ENCODE measurements around the gene FBXO38. TPM values are rescaled to one million over a fixed set of nuclear protein-coding genes. Genes with fewer than 3 reads are reported as not detected.

Gene FBXO38
- total RNA-seq, 4 donors from 2014 or later = 70.0 to 182 (median 79.3) TPM

- Histone ChIP-seq H3K4me1 (peaks cover 11 to 36% (median 28%) of the 10 kb centered on the region in 4 donors), H3K27me3 (no peaks in the 10 kb centered on the region), H3K9me3 (no peaks in the 10 kb centered on the region), H3K36me3 (no peaks in the 10 kb centered on the region), H3K4me3 (no peak overlapping the region), H3K27ac (no peak overlapping the region)
- TF ChIP-seq POLR2AphosphoS5 (IDR thresholded peaks at IDR 0.05) (no peak), CTCF (IDR thresholded peaks at IDR 0.05) (no peak), EP300 (IDR thresholded peaks at IDR 0.05; ENCODE audit: low read depth) (no peak), POLR2A (IDR thresholded peaks at IDR 0.05) (no peak)
- WGBS, 2 donors (ENCODE audit: low coverage in 1 of 2) = 99 to 100% methylated on average over 3 of the region's 3 CpGs
- intact Hi-C loops (cut with DNase I; ENCODE audit: low total_unique reads) = no loop called here
- DNase-seq = no peak
- in situ Hi-C loops (cut with MboI; ENCODE audit: low pct_ligation_motif_present in 1 of 4, low pct_unique_long_range_greater_than_20kb in 1 of 4, low sequenced_read_pairs in 3 of 4) = no loop called here
Measured at GRCh38 chr5:148381906-148382305, 1.9 kb upstream of the FBXO38 start.

GRCh38 chr5:148382961-148383360, 797 bp upstream of the FBXO38 start:
- no peak for TF ChIP-seq CTCF (IDR thresholded peaks at IDR 0.05)
- DNase-seq = no peak
- in situ Hi-C loops (cut with MboI; ENCODE audit: low pct_ligation_motif_present in 1 of 4, low pct_unique_long_range_greater_than_20kb in 1 of 4, low sequenced_read_pairs in 3 of 4) = no loop called here
- Histone ChIP-seq H3K36me3 (no peaks in the 10 kb centered on the region), H3K27ac (peak overlapping the region; percentile 79 to 96 (median 92)), H3K4me1 (peaks cover 11 to 39% (median 28%) of the 10 kb centered on the region in 4 donors), H3K27me3 (no peaks in the 10 kb centered on the region), H3K9me3 (no peaks in the 10 kb centered on the region), H3K4me3 (peak overlapping the region in 3 of 4 donors; percentile 71 to 95 (median 94))
- WGBS, 2 donors (ENCODE audit: low coverage in 1 of 2) = 39 to 52% methylated on average over 2 to 4 of the region's 4 CpGs
- intact Hi-C loops (cut with DNase I; ENCODE audit: low total_unique reads) = no loop called here

- peak overlapping the region; percentile 79 to 96 (median 92) for H3K27ac ChIP-seq
- H3K9me3 ChIP-seq = no peaks in the 10 kb centered on the region
- H3K27me3 ChIP-seq = no peaks in the 10 kb centered on the region
- TF ChIP-seq POLR2AphosphoS5 (IDR thresholded peaks at IDR 0.05) = no peak
- TF ChIP-seq EP300 (IDR thresholded peaks at IDR 0.05; ENCODE audit: low read depth) = no peak
- no peak for TF ChIP-seq CTCF (IDR thresholded peaks at IDR 0.05)
- no peak for TF ChIP-seq POLR2A (IDR thresholded peaks at IDR 0.05)
- in situ Hi-C loops (cut with MboI; ENCODE audit: low pct_ligation_motif_present in 1 of 4, low pct_unique_long_range_greater_than_20kb in 1 of 4, low sequenced_read_pairs in 3 of 4) = no loop called here
- H3K36me3 ChIP-seq = no peaks in the 10 kb centered on the region
- intact Hi-C loops (cut with DNase I; ENCODE audit: low total_unique reads) = no loop called here
- H3K4me1 ChIP-seq = peaks cover 11 to 48% (median 29%) of the 10 kb centered on the region in 4 donors
- no peak for DNase-seq
- 1 to 14% methylated on average over 1 to 6 of the region's 6 CpGs for WGBS, 2 donors (ENCODE audit: low coverage in 1 of 2)
- peak overlapping the region; percentile 22 to 95 (median 82) for H3K4me3 ChIP-seq
Measured at GRCh38 chr5:148384380-148384737, 601 bp downstream of the FBXO38 start.

- no peak for DNase-seq
- peak overlapping the region in 2 of 4 donors; percentile 96 for H3K27ac ChIP-seq
- H3K4me1 ChIP-seq = peaks cover 11 to 55% (median 31%) of the 10 kb centered on the region in 4 donors
- no peaks in the 10 kb centered on the region for H3K9me3 ChIP-seq
- TF ChIP-seq CTCF (IDR thresholded peaks at IDR 0.05) (no peak), EP300 (IDR thresholded peaks at IDR 0.05; ENCODE audit: low read depth) (no peak), POLR2A (IDR thresholded peaks at IDR 0.05) (no peak), POLR2AphosphoS5 (IDR thresholded peaks at IDR 0.05) (no peak)
- no peaks in the 10 kb centered on the region for H3K27me3 ChIP-seq
- no peaks in the 10 kb centered on the region for H3K36me3 ChIP-seq
- H3K4me3 ChIP-seq = peak overlapping the region in 1 of 4 donors; percentile 95
- in situ Hi-C loops (cut with MboI; ENCODE audit: low pct_ligation_motif_present in 1 of 4, low pct_unique_long_range_greater_than_20kb in 1 of 4, low sequenced_read_pairs in 3 of 4) = no loop called here
- 80 to 86% methylated on average over 1 of the region's 1 CpG for WGBS, 2 donors (ENCODE audit: low coverage in 1 of 2)
- intact Hi-C loops (cut with DNase I; ENCODE audit: low total_unique reads) = no loop called here
Measured at GRCh38 chr5:148385094-148385493, 1.3 kb downstream of the FBXO38 start.
